ENCODE data around the gene BRIX1. TPM values are rescaled to one million over a fixed set of nuclear protein-coding genes. Genes with fewer than 3 reads are reported as not detected.

BRIX1 gene
- total RNA-seq, 1 experiment from 2014 or later: 93.3 TPM

- CTCF ChIA-PET: no interaction called here
- intact Hi-C loops (cut with micrococcal nuclease; ENCODE audit: unreplicated experiment): no loop called here
- TF ChIP-seq CTCF (conservative IDR thresholded peaks at IDR 0.05; ENCODE audit: low read depth, low read length) (no peak), EZH2 (IDR thresholded peaks at IDR 0.05; ENCODE audit: borderline replicate concordance, low read depth, low read length, poor library complexity, severe bottlenecking) (no peak)
Observed at GRCh38 chr5:34889394-34889793, 26.1 kb upstream of the BRIX1 start.

GRCh38 chr5:34891981-34892380 lies 23.5 kb upstream of the BRIX1 start:
- Histone ChIP-seq H3K4me1 (ENCODE audit: insufficient read depth, low read length, poor library complexity, severe bottlenecking) (no peaks in the 10 kb centered on the region), H3K27me3 (replicated peaks; ENCODE audit: insufficient read depth, low read depth, low read length, poor library complexity) (peaks cover under 1% of the 10 kb centered on the region), H3K9me3 (ENCODE audit: low read depth, low read length, poor library complexity, severe bottlenecking) (no peaks in the 10 kb centered on the region), H3K36me3 (ENCODE audit: insufficient read depth, low read length, poor library complexity, severe bottlenecking) (no peaks in the 10 kb centered on the region), H3K27ac (ENCODE audit: low read depth, low read length, poor library complexity, severe bottlenecking) (no peak overlapping the region), H3K4me3 (ENCODE audit: low read depth, low read length, poor library complexity, severe bottlenecking) (no peak overlapping the region)
- intact Hi-C loops (cut with micrococcal nuclease; ENCODE audit: unreplicated experiment): loop anchor here (2.0 kb wide), 1 partner anchor 401 kb away; no protein-coding TSS in a partner anchor
- BruUV-seq (replicated peaks): no TSS peak
- TF ChIP-seq CTCF (conservative IDR thresholded peaks at IDR 0.05; ENCODE audit: low read depth, low read length): no peak
- TF ChIP-seq EZH2 (IDR thresholded peaks at IDR 0.05; ENCODE audit: borderline replicate concordance, low read depth, low read length, poor library complexity, severe bottlenecking): no peak
- DNase-seq (ENCODE audit: low spot score): no peak
- CTCF ChIA-PET: no interaction called here
- POLR2A ChIA-PET (ENCODE audit: low non-redundant PET): interaction anchor here (0.6 kb wide), 1 partner anchor 32 kb away, joined by 3 read pairs; no protein-coding TSS in a partner anchor

More at GRCh38 chr5:34889394-34889793, 26.1 kb upstream of the BRIX1 start:
- Histone ChIP-seq H3K9me3 (ENCODE audit: low read depth, low read length, poor library complexity, severe bottlenecking) (no peaks in the 10 kb centered on the region), H3K27me3 (replicated peaks; ENCODE audit: insufficient read depth, low read depth, low read length, poor library complexity) (peaks cover 15% of the 10 kb centered on the region), H3K36me3 (ENCODE audit: insufficient read depth, low read length, poor library complexity, severe bottlenecking) (no peaks in the 10 kb centered on the region), H3K4me1 (ENCODE audit: insufficient read depth, low read length, poor library complexity, severe bottlenecking) (no peaks in the 10 kb centered on the region), H3K27ac (ENCODE audit: low read depth, low read length, poor library complexity, severe bottlenecking) (no peak overlapping the region), H3K4me3 (ENCODE audit: low read depth, low read length, poor library complexity, severe bottlenecking) (no peak overlapping the region)
- POLR2A ChIA-PET (ENCODE audit: low non-redundant PET): no interaction called here
- no TSS peak for BruUV-seq (replicated peaks)
- no peak for DNase-seq (ENCODE audit: low spot score)

- Histone ChIP-seq H3K4me3 (ENCODE audit: low read depth, low read length, poor library complexity, severe bottlenecking) (no peak overlapping the region), H3K27ac (ENCODE audit: low read depth, low read length, poor library complexity, severe bottlenecking) (no peak overlapping the region), H3K4me1 (ENCODE audit: insufficient read depth, low read length, poor library complexity, severe bottlenecking) (no peaks in the 10 kb centered on the region), H3K36me3 (ENCODE audit: insufficient read depth, low read length, poor library complexity, severe bottlenecking) (no peaks in the 10 kb centered on the region), H3K27me3 (replicated peaks; ENCODE audit: insufficient read depth, low read depth, low read length, poor library complexity) (no peaks in the 10 kb centered on the region), H3K9me3 (ENCODE audit: low read depth, low read length, poor library complexity, severe bottlenecking) (no peaks in the 10 kb centered on the region)
- intact Hi-C loops (cut with micrococcal nuclease; ENCODE audit: unreplicated experiment): no loop called here
- ChIA-PET CTCF (no interaction called here), POLR2A (ENCODE audit: low non-redundant PET) (interaction anchor here (0.6 kb wide), 1 partner anchor 32 kb away, joined by 3 read pairs; no protein-coding TSS in a partner anchor)
- BruUV-seq (replicated peaks): no TSS peak
- TF ChIP-seq EZH2 (IDR thresholded peaks at IDR 0.05; ENCODE audit: borderline replicate concordance, low read depth, low read length, poor library complexity, severe bottlenecking) (no peak), CTCF (conservative IDR thresholded peaks at IDR 0.05; ENCODE audit: low read depth, low read length) (no peak)
- DNase-seq (ENCODE audit: low spot score): no peak
Observed at GRCh38 chr5:34892414-34892813, 23.1 kb upstream of the BRIX1 start.
